ENCODE data around the gene AP1B1.
"Not testable (repeated sequence)": the region's sequence is repeated elsewhere in the genome, so short reads cannot be mapped to it uniquely, and the experiment has no call there.

GRCh38 chr22:29401538-29401937, 13.2 kb upstream of the AP1B1 start:
- not testable (repeated sequence) for TF ChIP-seq CTCF (IDR thresholded peaks at IDR 0.05; ENCODE audit: poor library complexity); EZH2phosphoT487 (IDR thresholded peaks at IDR 0.05; ENCODE audit: low read depth, severe bottlenecking, unreplicated experiment); EZH2 (IDR thresholded peaks at IDR 0.05; ENCODE audit: borderline replicate concordance)
